Measurements from ENCODE around the gene EGFL8.
A peak's percentile ranks its signal among the peaks of the same experiment; 100 is the strongest.
"Not testable (repeated sequence)": the region's sequence is repeated elsewhere in the genome, so short reads cannot be mapped to it uniquely, and the experiment has no call there.

EGFL8 gene

GRCh38 chr6:32183483-32184083, 19.2 kb downstream of the EGFL8 start:
- no peak for DNase-seq (ENCODE audit: low spot score)

DNA sequence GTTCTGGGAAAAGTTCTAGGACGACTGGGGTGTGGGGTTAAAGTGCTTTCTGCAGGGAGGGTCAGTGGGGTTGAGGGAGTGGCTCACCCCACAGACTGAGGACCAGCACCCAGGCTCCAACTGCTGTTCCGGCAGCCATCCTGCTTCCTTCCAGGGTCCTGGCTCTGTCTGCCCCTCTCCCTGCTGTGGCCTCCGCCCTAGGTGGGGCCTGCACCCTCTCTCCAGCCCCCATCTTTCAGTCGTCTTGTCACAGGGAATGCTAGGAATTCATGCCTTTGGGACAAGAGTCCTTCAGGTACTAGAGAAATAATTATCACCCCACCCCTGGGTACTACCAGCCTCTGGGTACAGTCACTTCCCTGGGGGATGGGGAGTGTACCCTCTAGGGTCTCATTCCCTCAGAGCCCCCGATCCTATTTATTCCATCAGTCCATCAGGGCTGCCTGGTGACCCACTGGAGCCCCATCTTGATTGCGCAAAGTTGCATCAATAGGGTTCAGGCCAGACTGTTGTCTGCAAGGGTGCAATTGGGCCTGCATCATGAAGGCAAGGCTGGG, 19.8 kb downstream of the EGFL8 start, which contains the start of gene AGER:
AGER (minus strand) TSS at position 170 of the 557 bp plus-strand sequence; CDS start at position 139, 31 bp downstream.
- DNase-seq (ENCODE audit: low spot score): no peak

- DNase-seq (ENCODE audit: low spot score): peak; percentile 69
Observed at GRCh38 chr6:32185681-32186131, 21.3 kb downstream of the EGFL8 start.

DNA sequence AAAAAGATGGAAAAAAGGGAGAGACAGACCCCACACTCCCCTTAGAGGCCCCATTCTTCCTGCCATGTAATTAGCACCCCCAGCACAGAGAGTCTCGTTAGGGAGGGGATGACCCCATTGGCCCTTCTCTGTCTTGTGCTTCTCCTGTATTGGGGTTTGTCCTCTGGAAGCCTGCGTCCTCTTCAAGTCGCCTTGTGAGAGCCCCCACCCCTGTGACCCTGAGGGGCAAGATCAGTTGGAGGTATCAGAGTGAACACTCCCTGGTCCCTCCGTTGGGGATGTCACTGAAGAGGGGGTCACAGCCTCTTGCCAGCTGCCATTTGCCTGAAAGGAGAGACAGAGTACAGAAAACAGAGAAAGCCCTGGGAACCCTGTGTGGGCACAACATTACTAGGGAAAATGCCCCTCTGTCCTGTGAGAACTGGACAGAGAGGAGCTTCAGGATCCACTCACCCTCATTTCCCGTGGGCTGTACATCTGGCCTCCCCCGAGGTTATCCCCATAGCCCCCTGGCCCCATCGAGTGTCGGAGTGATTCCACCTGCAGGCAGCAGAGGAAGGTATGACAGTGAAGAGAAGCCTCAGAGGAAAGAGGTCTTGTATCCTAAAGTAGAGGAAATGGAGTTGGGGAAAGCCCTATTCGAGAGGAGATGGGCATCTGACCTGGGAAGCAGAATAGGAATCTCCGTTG, 21.9 kb downstream of the EGFL8 start:
- not testable (repeated sequence) for DNase-seq (ENCODE audit: low spot score)

DNA sequence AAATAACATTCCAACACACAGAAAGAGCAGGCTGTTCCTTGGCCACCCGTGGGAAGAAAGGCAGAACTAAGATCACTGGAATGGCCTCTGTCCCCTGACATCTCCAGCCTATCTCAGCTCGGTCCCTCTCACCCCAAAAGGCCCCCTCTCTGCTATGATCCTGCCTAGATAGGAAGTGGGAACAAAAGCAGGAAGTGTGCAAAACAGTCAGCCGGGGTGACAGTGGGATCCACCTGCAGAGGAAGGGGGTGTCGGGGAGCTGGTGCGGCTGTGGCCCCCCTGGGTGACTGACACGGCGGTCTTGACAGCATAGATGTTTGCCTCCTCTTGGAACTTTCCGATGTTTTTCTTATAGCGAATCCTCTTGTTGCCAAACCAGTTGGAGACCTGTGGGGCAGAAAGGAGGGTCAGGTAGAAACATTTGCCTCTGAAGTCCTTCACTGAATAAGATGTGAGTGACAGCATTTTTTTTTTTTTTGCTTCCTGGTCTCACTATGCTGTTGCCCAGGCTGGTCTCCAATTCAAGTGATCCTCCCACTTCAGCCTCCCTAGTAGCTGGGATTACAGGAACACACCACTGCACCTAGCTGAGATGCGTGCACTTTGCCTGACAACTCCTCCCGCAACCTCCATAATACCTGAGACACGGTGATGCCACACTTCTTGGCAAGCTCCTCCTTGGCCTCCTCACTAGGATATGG, 22.8 kb downstream of the EGFL8 start:
- DNase-seq (ENCODE audit: low spot score): no peak

- not testable (repeated sequence) for DNase-seq (ENCODE audit: low spot score)
Observed at GRCh38 chr6:32187725-32188380, 23.5 kb downstream of the EGFL8 start.

DNA sequence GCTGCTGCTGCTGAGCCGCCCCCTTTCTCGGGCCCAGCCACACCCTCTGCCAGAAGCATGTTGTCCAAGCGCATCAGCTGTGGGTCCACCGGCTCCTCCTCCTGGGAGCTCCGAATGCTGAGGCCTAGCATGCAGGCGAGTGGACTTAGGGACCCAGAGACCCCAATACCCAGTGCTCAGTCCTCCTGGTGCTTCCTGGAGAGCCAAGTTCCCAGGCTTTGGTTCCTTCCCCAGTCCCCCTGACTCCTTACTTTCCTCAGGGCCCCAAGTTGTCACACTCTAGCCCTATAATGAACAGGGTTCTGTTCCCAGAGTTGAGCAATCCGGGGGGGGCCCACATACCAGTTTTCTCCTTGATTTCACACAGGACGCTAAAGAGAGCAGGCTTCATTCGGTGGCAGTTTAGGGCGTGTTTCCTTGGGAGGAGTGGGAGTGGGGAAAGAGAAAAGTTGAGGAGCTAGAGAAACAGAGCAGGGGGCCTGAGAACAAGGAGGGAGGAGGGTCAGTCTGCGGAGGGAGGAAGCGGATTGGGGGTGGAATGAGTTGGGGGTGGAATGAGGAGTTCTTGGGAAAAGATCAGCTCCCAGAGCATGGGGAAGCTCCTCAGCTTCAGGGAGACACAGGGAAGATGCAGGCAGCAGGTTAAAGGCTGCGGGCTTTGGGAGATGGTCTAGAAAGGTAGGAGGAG, 24.1 kb downstream of the EGFL8 start:
- DNase-seq (ENCODE audit: low spot score): no peak

GRCh38 chr6:32189069-32189741, 24.8 kb downstream of the EGFL8 start:
- no peak for DNase-seq (ENCODE audit: low spot score)

- no peak for DNase-seq (ENCODE audit: low spot score)
Observed at GRCh38 chr6:32189742-32190053, 25.3 kb downstream of the EGFL8 start.

- DNase-seq (ENCODE audit: low spot score): peak; percentile 88
Observed at GRCh38 chr6:32190054-32190851, 25.9 kb downstream of the EGFL8 start, which contains the start of gene PBX2. Gene PBX2 (minus strand): TSS chr6:32190202. CDS start chr6:32189915, 287 bp downstream.

GRCh38 chr6:32190911-32191677, 26.7 kb downstream of the EGFL8 start:
- DNase-seq (ENCODE audit: low spot score): no peak

GRCh38 chr6:32191696-32192607, 27.6 kb downstream of the EGFL8 start:
- no peak for DNase-seq (ENCODE audit: low spot score)

GRCh38 chr6:32192608-32193039, 28.2 kb downstream of the EGFL8 start, which contains the start of gene GPSM3:
Gene GPSM3 (minus strand): TSS chr6:32192643. CDS start chr6:32192513, 130 bp downstream.
- peak; percentile 47 for DNase-seq (ENCODE audit: low spot score)

DNA sequence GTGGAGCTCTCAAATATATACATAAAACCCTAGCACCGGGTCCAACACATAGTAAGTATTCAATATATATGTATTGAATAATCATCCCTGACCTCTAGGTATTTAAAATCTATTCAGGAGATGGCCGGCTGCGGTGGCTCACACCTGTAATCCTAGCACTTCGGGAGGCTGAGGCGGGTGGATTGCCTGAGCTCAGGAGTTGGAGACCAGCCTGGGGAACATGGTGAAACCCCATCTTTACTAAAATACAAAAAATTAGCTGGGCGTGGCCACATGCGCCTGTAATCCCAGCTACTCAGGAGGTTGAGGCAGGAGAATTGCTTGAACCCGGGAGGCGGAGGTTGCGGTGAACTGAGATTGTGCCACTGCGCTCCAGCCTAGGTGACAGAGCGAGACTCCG, 28.7 kb downstream of the EGFL8 start:
- DNase-seq (ENCODE audit: low spot score): not testable (repeated sequence)

GRCh38 chr6:32194388-32194787, 30.0 kb downstream of the EGFL8 start:
- no peak for DNase-seq (ENCODE audit: low spot score)

GRCh38 chr6:32194825-32195651, 30.6 kb downstream of the EGFL8 start:
- DNase-seq (ENCODE audit: low spot score): peak; percentile 37

GRCh38 chr6:32195652-32195901, 31.2 kb downstream of the EGFL8 start:
- DNase-seq (ENCODE audit: low spot score): peak; percentile 100
